Eye (tissue), 1 donor: Measurements from ENCODE around the gene TTBK2.
A peak's percentile ranks its signal among the peaks of the same experiment; 100 is the strongest.

Experiments
- DNase-seq: peaks from one replicate; pipeline ENCODE4 v3.0.0-alpha.2; 2015

TTBK2 gene

DNA sequence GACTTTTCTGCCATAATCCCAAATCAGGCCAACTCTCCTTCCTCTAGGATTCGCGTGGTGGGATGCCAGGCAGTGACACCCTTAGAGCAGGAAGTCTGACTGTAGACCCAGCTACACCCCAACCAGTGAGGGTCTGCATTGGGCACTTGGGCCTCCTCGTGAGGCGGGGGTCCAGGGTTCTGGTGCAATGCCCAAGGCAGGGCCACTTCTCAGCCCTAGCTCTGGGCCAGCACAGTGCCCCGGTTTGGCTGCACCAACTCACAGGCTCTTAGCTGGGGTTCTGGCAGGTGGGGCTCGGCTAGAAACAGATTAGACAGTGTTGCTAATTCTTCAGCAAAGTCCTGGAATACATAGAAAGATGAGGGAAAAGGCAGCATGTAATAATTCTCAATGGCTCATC lies 196.3 kb downstream of the TTBK2 start:
- DNase-seq, result no peak

DNA sequence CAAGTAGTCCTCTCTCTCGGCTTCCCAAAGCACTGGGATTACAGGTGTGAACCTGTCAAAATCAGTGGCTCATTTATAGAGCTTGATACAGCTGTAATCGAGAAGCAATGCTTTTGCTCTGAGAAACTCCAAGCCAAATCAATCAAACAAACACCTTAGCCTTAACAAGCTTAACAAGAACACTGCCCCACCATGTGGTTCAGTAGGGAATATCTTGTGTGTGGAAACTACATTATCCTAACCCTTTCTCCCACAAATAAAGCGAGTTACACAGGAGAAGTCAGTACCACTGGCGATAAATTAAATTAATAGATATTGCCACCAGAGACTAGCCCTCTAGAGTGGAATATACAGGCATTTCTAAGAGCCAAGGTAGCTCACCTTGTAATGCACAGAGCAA lies 197.5 kb downstream of the TTBK2 start:
- DNase-seq, result no peak

DNA sequence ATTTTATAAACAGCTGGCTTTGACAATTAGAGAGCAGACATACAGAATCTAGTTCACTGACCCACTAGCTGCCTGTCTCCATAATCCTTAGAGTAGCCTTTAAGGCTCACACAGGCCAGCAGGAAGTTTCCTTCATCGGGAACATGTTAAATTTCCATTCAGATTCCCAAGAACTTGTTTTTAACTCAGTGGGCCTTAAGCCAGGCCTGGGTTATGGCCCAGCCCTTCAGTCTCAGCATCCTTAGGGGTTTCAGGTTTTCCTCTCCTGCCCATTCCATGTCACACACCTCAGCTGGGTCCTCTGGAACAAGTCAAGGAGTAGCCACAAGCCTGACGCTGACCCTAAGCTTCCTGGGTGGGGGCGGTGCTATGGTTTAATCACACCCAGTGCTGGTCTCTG lies 198.7 kb downstream of the TTBK2 start:
- DNase-seq, result no peak

DNA sequence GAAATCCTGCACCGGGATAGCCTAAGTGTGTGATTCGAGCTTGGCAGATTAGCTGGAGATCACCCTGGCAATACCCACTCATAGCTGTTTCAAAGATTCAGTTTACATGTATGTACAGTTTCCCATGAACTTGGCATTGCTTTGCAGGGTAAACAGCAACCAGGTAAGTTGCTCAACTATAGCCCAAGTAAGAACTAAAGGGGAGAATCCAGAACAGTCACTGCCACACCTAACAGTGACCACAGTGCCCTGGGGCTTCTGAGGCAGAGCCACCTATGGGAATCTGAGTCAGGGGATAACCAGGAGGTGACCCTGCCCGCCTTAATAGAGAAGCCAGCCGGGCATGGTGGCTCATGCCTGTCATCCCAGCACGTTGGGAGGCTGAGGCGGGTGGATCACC lies 199.6 kb downstream of the TTBK2 start:
- DNase-seq, result no peak

DNA sequence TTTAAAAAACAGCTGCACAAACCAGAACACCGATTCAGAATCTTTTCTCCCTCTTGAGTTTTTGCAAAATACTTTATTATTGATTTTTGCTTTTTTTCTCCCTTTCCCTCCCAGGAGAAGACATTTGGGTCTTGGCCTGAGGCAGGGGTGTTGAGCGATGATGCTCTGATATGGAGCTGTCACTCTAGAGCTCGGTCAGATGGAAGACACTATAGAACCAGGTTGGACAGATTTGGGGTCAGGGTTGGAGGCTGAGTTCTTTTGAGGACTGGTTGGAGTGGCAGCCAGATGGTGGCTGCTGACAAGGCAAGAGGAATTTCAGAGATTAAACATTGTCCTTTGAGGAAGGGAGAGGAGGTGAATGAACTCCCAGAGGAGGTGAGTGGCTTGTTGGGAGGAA lies 200.5 kb downstream of the TTBK2 start:
- DNase-seq, result no peak

DNA sequence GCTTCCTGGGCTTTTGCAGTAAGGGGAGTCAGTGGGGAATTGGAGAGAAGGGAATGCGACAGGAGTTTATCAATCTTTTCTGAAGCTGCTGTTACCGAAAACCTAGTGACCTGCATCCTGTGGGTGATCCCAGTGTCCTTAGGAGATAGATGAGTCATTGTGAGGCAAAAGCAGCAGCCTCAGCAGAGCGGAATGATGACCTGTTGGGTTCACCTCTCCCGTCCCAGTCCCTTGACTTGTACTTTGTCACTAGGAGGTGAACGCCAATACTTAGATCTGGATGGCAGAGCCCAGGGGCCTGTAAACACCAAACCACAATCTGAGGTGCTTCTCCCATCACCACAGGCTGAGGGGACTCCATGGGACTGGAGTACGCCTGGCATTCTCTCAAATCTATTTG lies 201.5 kb downstream of the TTBK2 start:
- DNase-seq, result no peak

DNA sequence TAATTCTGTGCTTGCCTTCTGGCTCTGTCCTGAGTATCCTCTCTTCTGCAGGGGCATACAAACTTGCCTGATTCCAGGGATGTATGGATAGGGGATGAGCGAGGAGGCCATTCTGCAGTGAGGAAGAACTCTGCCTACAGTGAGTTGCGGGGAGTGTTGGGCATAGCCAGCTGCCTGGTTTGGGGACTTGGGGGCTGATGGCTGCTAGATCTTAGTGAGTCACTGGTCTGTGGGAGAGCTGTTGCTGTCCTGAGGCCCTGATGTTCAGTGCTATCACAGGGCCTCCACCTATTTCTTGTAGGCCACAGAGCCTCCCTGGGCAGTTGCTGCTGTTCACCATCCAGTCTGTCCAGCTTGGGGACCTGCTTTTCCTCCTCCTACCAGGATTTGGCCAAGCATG lies 204.0 kb downstream of the TTBK2 start:
- no peak for DNase-seq

DNA sequence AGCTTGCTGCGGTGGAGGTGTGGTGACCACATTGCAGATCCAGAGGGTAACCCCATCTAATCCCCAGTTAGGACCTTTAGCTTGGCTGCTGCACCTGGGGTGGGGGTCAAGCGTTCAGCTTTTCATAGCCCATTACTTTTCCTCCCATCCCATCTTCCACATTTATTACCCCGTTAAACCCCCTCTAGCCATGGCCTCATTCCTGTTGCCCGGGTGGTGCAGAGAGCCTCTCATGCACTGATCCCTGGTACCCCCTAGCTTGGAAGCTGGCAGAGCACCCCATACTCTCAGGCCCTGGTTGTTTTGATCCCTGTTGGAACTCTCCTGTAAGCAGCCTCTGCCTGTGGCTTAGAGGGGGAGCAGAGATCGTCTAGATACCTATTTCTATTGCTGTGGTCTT lies 204.5 kb downstream of the TTBK2 start:
- no peak for DNase-seq

DNA sequence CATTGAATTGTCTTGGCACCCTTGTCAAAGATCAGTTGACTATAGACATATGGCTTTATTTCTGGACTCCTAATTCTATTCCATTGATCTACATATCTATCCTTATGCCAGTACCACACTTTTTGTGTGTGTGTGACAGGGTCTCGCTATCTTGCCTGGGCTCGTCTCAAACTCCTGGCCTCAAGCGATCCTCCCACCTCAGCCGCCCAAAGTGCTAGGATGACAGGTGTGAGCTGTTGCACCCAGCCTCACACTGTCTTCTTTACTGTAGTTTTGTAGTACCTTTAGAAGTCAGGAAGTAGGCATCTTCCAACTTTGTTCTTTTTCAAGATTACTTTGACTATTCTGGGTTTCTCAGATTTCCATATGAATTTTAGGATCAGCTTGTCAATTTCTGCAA lies 208.0 kb downstream of the TTBK2 start:
- DNase-seq, result no peak

DNA sequence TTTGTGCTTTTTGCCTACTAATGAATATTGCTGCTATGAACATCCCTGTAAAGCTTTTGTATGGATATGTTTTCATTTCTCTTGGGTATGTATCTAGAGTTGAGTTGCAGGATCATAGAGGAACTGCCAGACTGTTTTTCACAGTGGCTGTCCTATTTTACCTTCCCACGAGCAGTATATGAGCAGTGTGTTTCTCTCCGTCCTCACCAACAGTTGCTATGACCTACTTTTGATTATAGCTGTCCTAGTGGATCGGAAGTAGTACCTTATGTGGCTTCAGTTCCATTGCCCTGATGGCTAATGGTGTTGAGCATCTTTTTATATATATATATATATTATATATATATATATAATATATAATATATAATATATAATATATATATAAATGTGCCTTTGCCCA lies 208.8 kb downstream of the TTBK2 start:
- no peak for DNase-seq

DNA sequence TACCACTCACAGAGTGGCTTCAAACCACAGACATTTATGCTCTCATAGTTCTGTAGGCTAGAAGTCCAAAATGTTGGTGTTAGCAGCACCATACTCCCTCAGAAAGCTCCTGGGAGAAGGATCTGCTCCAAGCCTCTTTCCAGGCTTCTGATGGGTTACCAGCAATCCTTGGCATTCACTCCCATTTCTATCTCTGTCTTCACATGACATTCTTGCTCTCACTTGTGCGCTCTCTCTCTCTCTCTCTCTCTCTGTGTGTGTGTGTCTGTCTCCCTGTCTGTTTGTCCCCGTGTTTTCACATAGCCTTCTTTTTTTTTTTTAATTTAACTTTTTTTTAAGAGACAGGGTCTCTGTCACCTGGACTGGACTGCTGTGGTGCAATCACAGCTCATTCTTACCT lies 209.9 kb downstream of the TTBK2 start:
- DNase-seq, result no peak

DNA sequence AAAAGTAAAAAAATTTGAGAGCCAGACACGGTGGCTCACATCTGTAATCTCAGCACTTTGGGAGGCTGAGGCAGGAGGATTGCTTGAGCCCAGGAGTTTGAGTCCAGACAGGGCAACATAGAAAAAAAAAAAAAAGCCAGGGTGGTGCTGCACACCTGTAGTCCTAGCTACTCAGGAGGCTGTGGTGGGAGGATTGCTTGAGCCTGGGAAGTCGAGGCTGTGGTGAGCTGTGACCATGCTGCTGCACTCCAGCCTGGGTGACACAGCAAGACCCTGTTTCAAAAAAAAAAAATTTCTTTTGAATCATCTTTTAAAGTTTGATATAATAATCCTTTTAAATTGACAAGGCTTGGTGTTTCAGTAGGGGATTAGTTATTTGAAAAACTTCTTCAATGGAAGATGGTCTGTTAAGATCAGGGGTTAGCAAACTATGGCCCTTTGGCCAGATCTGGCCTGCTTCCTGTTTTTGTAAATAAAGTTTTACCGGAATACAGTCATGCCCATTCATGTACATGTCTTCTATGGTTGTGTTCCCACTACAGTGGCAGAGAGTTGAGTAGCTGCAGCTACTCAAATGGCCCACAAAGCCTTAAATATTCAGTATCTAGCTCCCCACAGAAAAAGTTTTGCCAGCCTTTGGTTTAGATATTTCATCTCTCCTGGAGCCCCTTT lies 212.6 kb downstream of the TTBK2 start:
- DNase-seq, result no peak

DNA sequence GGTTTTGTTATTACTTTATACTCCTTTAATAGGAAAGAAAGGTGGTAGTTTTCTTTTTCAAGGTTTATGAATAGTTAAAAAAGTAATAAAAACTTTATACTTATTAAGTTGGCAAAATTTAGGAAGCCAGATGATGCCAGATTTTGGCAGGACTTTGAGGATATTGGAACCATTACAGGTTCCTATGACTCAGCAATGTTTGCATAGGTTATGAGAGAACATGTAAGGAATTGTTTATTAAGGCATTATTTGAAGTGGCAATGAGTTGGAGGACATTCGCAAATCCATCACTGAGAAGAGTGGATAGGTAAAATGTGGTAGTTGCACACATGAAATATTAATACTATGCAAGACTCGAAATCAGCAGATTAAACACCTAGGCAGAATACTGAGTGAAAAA lies 213.5 kb downstream of the TTBK2 start:
- DNase-seq, result no peak

DNA sequence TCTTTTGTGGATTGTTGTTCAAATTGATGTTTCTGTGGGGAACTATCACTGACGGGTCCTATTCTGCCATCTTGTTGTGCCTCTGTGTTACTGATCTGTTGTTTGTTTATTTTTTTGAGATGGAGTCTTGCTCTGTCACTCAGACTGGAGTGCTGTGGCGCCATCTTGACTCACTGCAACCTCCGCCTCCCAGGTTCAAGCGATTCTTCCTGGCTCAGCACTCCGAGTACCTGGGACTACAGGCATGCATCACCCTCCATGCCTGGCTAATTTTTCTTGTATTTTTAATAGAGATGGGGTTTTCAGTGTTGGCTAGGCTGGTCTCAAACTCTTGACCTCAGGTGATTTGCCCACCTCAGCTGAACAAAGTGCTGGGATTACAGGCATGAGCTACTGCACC lies 215.2 kb downstream of the TTBK2 start:
- DNase-seq, result no peak

DNA sequence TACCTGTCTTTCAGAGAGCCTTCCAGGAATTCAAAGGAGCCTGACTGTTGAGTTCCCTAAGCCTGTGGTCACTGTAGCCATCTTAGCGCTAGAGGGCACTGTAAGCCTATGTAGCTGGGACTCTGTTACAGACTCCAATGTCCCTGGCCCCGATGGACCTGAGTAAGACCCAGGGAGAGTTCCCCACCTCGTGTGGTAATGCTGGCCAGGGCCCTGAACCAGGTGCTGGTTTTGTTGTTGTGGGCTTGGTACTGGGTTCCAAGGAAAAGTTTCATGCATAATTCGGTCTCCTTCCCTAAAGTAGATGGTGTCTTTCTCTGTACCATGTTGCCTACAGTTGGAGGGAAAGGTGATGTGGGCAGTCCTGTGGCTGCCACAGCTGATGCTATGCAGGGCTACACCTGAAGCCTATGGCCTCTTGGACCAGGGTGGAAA lies 216.1 kb downstream of the TTBK2 start:
- peak; percentile 90 for DNase-seq

DNA sequence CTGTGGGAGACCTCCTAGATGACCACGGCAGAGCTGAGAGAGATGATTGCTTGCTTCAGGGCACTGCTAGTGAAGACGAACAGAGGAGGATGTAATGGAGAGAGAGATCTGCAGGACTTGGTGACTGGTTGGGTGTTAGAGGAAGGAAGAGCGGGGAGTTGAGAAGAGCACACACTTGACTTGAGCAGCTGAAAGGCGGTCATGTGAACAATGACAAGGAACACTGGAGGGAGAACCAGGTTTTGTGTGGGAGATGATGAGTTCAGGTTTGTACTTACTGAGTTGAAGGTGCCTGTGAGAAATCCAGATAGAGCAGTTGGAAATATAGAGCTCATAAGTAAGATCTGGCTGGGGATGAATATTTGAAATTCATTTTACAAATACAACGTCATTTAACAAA lies 224.0 kb downstream of the TTBK2 start:
- no peak for DNase-seq

DNA sequence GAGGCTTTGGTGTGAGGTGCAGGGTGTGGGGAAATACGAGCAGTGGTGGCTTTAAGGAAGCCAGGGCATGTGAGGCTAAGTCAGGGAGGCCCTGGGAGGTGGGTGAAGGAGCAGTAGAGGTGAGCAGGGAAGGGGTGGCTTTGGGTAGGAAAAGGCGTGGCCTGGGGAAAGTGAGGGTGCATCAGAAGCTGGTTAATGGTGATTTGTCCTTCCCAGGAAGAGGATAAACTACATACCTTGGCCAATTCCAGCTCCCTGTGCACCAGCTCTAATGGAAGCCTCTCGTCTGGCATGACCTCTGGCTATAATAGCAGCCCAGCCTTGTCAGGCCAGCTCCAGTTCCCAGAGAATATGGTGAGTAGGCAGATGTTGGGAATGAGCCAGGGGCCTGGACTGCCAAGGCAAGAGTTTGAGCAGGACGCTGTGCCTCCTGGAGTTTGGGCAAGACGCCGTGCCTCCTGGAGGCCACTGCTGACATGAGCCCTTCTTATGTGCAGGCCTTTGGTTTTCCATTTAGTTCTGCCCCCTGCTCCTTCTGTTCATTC lies 225.0 kb downstream of the TTBK2 start:
- no peak for DNase-seq

DNA sequence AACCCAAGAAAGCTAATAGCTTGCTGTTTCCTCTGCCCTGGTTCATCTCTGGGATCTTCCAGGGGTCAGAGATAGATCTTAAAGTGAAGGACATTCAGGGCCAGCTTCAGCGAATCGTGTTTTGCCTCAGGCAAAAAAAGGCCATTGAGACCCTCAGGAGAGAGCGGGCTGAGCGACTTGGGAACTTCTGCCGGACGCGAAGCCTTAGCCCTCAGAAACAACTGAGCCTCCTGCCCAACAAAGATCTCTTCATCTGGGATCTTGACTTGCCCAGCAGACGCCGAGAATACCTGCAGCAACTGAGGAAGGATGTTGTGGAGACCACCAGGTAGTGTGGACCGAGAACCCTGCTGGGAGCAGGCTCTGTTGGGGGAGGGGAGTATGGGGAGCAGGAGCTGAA lies 226.2 kb downstream of the TTBK2 start:
- no peak for DNase-seq

DNA sequence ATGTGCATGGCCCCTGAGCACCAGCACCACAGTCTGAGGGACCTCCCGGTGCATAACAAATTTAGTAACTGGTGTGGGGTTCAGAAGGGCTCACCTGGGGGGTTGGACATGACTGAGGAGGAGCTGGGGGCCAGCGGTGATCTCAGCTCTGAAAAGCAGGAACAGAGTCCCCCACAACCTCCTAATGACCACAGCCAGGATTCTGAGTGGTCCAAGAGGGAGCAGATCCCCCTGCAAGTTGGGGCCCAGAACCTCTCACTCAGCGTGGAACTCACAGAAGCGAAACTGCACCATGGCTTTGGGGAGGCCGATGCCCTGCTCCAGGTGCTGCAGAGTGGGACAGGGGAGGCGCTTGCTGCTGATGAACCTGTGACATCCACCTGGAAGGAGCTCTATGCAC lies 226.6 kb downstream of the TTBK2 start:
- DNase-seq, result no peak

DNA sequence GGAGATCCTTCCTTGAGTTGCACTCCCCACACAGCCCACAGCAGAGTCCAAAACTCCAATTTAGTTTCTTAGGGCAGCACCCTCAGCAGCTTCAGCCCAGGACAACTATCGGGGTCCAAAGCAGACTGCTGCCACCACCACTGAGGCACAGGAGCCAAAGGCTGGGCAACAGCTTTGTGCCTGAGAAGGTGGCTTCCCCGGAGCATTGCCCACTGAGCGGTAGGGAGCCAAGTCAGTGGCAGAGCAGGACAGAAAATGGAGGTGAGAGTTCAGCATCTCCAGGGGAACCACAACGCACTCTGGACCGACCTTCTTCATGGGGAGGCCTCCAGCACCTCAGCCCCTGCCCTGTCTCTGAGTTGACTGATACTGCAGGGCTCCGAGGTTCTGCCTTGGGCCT lies 227.1 kb downstream of the TTBK2 start:
- DNase-seq, result no peak

DNA sequence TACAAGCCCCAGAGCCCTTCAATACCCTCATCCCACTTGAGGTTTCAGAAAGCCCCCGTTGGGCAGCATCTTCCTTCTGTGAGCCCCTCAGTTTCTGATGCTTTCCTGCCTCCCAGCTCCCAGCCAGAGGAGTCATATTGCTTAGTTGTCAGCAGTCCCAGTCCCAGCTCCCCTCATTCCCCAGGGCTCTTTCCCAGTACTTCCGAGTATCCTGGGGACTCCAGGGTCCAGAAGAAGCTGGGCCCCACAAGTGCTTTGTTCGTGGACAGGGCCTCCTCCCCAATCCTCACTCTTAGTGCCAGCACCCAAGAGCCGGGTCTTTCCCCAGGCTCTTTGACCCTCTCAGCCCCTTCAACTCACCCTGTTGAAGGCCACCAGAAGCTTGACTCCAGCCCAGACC lies 227.6 kb downstream of the TTBK2 start:
- no peak for DNase-seq

DNA sequence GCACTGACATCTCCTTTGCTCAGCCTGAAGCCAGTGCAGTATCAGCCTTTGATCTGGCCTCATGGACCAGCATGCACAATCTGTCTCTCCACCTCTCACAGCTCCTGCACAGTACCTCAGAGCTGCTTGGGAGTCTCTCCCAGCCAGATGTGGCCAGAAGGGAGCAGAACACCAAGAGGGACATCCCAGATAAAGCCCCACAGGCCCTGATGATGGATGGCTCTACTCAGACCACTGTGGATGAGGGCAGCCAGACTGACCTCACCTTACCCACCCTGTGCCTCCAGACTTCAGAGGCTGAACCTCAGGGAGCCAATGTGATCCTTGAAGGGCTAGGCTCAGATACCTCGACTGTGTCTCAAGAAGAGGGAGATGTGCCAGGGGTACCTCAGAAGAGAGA lies 228.0 kb downstream of the TTBK2 start:
- DNase-seq, result no peak

DNA sequence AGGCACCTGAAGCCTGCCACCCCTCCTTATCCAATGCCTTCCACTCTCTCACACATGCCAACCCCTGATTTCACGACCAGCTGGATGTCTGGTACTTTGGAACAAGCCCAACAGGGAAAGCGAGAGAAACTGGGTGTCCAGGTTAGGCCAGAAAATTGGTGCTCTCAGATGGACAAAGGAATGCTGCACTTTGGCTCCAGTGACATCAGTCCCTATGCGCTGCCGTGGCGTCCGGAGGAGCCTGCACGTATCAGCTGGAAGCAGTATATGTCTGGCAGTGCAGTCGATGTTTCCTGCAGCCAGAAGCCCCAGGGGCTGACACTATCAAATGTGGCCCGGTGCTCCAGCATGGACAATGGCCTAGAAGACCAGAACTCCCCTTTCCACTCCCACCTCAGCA lies 228.8 kb downstream of the TTBK2 start:
- DNase-seq, result no peak

DNA sequence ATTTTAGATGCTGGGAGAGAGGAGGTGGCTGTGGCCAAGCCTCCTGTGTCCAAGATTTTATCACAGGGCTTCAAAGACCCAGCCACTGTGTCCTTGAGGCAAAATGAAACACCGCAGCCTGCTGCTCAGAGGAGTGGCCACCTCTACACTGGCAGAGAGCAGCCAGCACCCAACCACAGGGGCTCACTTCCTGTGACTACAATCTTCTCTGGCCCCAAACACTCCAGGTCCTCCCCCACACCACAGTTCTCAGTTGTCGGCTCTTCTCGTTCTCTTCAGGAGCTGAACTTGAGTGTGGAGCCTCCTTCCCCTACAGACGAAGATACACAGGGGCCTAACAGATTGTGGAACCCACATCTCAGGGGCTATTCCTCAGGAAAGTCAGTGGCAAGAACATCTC lies 229.3 kb downstream of the TTBK2 start:
- no peak for DNase-seq
